COLO829 (cell line): ENCODE data around the gene MIPEP.
A peak's percentile ranks its signal among the peaks of the same experiment; 100 is the strongest.
"Not testable (repeated sequence)": the region's sequence is repeated elsewhere in the genome, so short reads cannot be mapped to it uniquely, and the experiment has no call there.

Source experiments
- DNase-seq: peaks from one replicate; pipeline ENCODE4 v3.0.0; 2012; ENCODE audit warnings: low spot score

MIPEP gene

GRCh38 chr13:23888658-23889614 lies at the start of gene MIPEP:
MIPEP (minus strand) TSS chr13:23889400; CDS start chr13:23889320, 80 bp downstream.
- peak; percentile 96 for DNase-seq

- no peak for DNase-seq
Measured at GRCh38 chr13:23934520-23934919, 45.3 kb upstream of the MIPEP start.

- peak; percentile 81 for DNase-seq
Measured at GRCh38 chr13:23928985-23929384, 39.8 kb upstream of the MIPEP start.

- DNase-seq = no peak
Measured at GRCh38 chr13:23923031-23923430, 33.8 kb upstream of the MIPEP start.

- DNase-seq = no peak
Measured at GRCh38 chr13:23922005-23922932, 33.1 kb upstream of the MIPEP start.

- DNase-seq = peak; percentile 40
Measured at GRCh38 chr13:23921451-23921888, 32.3 kb upstream of the MIPEP start.

- no peak for DNase-seq
Measured at GRCh38 chr13:23919006-23919405, 29.8 kb upstream of the MIPEP start.

- no peak for DNase-seq
Measured at GRCh38 chr13:23918208-23918607, 29.0 kb upstream of the MIPEP start.

- no peak for DNase-seq
Measured at GRCh38 chr13:23915308-23915707, 26.1 kb upstream of the MIPEP start.

GRCh38 chr13:23912469-23912868 lies 23.3 kb upstream of the MIPEP start:
- no peak for DNase-seq

GRCh38 chr13:23909606-23910005 lies 20.4 kb upstream of the MIPEP start:
- DNase-seq = no peak

- DNase-seq = no peak
Measured at GRCh38 chr13:23905766-23906165, 16.6 kb upstream of the MIPEP start.

- DNase-seq = no peak
Measured at GRCh38 chr13:23903906-23904280, 14.7 kb upstream of the MIPEP start.

- DNase-seq = no peak
Measured at GRCh38 chr13:23902975-23903905, 14.0 kb upstream of the MIPEP start.

- DNase-seq = no peak
Measured at GRCh38 chr13:23901365-23901764, 12.2 kb upstream of the MIPEP start.

- peak; percentile 61 for DNase-seq
Measured at GRCh38 chr13:23899555-23899954, 10.4 kb upstream of the MIPEP start.

- DNase-seq = no peak
Measured at GRCh38 chr13:23898101-23898500, 8.9 kb upstream of the MIPEP start.

- not testable (repeated sequence) for DNase-seq
Measured at GRCh38 chr13:23897452-23897919, 8.3 kb upstream of the MIPEP start, which contains the start of gene C1QTNF9B. C1QTNF9B (minus strand) TSS chr13:23897502.

- DNase-seq = not testable (repeated sequence)
Measured at GRCh38 chr13:23894746-23895145, 5.5 kb upstream of the MIPEP start.

- not testable (repeated sequence) for DNase-seq
Measured at GRCh38 chr13:23893791-23894190, 4.6 kb upstream of the MIPEP start.
